Hematopoietic multipotent progenitor cell treated with erythropoietin and hydrocortisone succinate and interleukin-3 and kit ligand, for 6 days (in vitro differentiated cells): Measurements from ENCODE around the gene RESF1.

Experiments used
- DNase-seq: peaks from one replicate; pipeline ENCODE4 v3.0.0-alpha.2; 2015

Gene RESF1

DNA sequence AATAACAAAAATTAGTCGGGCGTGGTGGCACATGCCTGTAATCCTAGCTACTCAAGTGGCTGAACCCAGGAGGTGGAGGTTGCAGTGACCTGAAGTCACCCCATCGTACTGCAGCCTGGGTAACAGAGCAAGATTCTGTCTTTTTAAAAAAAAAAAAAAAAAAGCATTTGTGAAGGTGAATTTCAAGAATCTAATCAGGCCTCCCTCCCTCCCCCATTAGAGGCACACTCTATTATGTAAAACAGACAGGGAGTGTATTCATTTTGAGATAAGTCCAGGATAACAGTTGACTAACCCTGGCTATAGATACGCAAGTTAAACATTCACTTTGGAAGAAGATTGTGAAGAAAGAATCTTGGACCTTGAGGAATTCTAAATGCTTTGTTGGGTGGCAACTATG, 2.9 kb downstream of the RESF1 start:
- DNase-seq: peak; percentile 24

DNA sequence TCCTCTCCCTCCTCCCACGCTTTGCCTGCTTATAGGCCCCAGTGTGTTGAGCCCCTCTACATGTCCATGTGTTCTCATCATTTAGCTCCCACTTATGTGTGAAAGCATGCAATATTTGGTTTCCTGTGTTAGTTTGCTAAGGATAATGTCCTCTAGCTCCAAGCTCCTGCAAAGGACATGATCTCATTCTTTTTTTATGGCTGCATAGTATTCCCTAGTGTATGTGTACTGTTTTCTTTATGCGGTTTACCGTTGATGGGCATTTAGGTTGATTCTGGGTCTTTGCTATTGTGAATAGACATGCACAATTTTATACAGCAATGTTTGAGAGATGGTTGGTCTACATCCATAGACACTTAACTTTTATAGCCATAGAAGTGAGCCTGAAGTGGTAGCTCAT, 5.1 kb downstream of the RESF1 start:
- no peak for DNase-seq

DNA sequence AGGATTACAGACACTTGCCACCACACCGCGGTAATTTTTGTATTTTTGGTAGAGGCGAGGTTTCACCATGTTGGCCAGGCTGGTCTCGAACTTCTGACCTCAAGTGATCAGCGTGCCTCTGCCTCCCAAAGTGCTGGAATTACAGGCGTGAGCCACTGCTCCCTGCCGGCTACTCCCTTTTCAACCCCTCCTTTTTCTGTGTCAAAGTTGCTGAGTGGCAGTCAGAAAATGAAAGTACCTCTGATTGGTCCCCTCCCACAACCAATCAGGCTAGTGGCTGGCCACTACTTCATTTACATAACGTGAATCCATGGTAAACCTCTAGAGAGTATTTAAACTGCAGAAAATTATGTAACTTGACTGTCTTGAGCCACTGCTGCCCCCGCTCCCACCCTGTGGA, 5.9 kb downstream of the RESF1 start:
- no peak for DNase-seq

DNA sequence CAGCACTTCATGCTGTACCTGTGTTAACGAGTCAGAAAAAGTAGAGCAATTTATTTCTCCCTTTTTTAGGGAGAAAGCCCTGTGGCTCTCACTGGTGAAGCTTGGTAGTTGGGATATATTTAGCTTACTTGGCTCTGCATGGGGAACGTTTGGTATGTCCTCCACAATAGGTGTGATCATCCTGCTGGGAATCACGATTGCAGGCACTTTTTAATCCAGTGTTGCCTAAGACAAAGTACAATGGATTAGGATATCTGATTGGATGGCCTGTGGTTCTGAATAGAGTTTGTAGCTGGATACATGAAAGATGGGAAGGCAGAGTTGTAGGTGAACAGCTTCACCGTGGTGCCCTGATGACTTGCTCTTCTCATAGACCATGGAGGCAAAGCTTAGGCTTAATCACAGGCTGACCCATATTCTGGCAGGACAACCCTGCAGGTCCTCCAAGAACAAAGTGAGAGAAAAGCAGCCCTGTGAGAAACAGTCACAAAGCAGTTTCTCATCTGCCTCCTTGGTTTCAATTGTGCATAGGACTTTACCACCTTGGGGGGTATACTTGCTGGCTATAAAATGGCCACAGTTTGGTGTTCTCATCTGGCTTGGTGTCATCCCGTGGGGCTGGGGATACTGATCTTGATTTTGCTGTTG, 7.5 kb downstream of the RESF1 start:
- DNase-seq: no peak

DNA sequence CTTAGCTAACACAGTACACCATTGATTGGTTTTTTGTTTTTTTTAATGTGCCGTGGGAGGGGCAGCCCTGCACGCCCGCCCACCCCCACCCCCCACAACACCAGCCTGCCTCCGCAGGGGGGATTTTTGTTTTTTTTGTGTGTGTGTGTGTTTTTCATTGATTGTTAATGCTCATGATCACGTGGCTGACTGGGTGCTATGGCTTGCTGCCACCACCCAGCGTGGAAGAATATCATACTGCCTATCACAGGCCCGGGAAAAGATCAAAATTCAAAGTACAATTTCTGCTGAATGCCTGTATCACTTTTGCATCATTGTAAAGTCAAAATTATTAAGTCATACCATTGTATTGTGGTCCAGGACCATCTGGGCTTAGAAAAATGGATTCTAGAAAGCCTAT, 8.3 kb downstream of the RESF1 start:
- DNase-seq: no peak

DNA sequence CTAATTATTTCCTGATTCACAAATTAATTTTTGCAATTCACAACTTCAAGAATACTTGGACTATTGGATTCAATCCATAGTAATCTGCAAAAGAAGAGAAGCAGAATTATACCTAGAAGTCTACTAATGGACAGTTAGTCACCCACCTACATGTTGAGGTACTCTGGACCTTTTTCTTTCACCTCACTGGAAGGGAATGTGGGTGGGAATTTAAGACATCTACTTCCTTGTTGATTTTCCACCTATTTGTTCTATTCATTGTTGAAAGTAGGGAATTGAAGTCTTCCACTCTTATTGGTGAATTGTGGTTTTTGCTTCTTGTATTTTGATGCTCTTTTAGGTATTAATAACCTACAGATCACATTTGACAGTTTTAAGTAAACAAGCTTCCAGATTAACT, 11.0 kb downstream of the RESF1 start:
- no peak for DNase-seq

DNA sequence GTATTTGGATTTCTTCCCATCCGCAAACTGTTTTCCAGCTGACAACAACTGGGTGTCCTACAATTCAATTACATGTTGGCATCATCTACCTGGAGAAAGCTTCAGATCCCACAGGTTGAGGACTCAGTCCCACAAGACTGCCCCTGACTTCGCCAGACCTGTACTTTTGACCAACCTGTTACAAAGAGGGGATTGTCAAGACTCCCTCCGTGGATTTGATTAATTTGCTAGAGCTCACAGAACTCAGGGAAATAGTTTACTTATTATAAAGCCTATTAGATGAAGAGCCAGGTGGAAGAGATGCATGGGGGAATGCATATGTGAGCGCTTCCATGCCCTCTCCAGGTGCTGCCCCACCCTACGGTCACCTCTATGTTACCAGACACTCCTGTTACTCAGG, 14.6 kb downstream of the RESF1 start:
- no peak for DNase-seq

DNA sequence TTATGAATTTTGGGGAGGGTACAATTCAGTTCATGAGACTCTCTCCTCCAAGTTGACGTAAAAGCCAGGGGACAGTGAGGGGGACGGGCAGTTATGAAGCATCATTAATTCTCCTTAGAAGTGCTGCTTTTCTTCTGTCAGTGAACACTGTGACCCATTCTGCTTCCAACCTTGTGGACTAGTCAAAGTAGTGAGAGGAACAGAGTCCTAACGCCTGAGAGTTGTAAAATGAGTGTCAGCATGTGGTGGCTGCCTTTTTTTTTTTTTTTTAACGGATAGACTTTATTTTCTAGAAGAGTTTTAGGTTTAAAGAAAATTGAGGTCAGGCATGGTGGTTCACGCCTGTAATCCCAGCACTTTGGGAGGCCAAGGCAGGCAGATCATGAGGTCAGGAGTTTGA, 15.5 kb downstream of the RESF1 start:
- no peak for DNase-seq

DNA sequence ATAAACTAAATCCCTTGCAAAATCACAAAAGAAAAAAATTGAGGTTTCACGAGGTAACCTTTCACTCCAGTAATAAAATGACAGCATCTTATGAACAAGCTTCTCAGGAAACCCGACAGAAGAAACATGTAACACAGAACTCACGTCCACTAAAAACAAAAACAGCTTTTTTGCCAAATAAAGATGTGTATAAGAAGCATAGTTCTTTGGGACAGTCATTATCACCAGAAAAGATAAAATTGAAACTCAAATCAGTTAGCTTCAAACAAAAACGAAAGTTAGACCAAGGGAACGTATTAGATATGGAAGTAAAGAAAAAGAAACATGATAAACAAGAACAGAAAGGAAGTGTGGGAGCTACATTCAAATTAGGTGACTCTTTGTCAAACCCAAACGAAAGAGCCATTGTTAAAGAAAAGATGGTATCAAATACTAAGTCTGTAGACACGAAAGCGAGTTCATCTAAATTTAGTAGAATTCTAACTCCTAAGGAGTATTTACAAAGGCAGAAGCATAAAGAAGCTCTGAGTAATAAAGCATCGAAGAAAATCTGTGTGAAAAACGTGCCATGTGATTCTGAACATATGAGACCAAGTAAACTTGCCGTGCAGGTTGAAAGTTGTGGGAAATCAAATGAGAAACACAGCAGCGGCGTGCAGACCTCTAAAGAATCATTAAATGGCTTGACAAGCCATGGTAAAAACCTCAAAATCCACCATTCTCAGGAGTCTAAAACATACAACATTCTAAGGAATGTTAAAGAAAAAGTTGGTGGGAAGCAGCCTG, 25.8 kb downstream of the RESF1 start:
- DNase-seq: no peak

DNA sequence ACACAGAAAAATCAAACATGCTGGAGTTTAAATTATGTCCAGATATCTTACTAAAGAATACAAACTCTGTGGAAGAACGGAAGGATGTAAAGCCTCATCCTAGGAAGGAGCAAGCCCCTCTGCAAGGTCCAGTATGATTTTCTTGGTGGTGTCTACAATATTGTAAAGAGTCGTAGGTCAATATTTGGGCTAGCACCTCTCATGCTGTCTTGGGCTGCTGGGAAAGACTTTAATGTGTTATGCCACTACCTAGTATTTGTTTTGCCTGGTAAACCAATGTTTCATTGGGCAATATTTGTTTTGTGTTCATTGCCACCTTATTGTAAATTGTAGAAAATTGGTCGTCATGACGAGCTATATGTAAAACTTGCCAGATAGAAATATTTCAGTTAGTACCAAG, 26.6 kb downstream of the RESF1 start:
- DNase-seq: no peak

DNA sequence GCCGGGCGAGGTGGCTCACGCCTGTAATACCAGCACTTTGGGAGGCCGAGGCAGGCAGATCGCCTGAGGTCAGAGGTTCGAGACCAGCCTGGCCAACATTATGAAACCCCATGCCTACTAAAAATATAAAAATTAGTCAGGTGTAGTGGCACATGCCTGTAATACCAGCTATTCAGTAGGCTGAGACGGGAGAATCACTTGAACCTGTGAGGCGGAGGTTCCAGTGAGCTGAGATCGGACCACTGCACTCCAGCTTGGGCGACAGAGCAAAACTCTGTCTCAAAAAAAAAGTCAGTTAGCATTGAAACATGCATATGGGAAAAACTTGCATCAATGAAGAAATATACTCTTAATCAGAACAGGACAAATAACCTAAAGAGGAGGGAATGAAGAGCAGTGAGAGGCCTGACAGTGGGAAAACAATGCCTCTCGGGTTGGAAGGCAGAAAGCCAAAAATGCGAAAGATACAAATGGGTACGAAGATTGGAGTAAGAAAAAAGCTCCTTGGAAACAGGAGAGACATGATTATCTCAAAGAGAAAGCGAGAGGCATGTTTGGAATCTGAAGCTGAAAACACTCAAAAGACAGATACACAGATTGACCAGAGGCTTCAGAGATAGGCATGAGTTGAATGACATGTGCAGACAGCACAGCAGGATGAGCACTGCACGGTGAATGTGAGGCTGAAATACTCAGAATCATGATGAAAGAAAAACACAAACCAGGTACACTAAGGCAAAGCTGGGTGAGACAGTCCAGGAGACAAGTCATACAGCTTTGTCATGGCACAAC, 30.6 kb downstream of the RESF1 start:
- no peak for DNase-seq

DNA sequence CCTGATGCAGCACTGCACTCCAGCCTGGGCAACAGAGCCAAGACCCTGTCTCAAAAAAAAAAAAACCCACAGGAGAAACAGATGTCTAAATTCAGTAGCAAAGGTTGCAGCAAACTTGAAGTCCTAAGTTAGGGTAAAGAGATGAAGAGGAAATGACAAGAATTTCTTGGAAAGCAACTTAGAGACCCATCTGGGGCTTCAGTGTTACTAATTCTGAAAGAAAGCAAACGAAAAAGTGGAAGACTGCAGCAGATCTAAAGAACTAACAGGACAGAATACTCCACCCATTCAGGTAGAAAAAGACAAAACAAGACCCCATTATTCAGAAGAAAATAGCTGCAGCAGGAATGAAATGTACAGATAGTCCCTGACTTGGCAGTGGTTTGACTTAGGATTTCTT, 31.9 kb downstream of the RESF1 start:
- no peak for DNase-seq

DNA sequence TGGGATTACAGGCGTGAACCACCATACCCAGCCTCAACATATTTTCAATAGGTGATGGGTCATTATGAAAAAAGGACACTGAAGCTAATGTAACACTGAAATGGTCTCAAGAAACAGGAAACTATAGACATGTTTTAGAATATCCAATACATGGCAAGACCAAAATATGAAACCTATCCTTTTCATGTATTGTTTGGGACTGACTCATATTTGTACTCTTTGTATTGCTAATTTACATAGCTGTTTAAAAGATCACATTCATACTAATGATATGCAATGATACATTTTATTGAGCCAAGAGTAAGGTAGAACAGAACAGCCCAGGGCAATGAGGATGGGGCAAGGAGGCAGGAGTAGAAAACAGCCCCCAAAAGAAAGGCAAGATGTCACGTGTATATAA, 32.6 kb downstream of the RESF1 start:
- DNase-seq: no peak

DNA sequence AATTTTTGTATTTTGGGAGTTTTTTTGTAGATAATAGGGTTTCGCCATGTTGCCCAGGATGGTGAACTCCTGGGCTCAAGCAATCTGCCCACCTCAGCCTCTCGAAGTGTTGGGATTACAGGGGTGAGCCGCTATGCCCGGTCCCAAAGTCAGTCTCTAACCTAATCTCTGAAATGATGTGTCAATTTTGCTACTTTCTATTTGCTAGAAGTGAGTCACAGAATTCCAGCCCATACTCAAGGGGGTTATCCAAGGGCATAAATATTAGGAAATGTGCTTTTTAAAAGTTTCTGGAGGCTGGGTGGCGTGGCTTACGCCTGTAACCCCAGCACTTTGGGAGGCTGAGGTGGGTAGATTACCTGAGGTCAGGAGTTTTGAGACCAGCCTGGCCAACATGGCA, 40.5 kb downstream of the RESF1 start:
- no peak for DNase-seq

DNA sequence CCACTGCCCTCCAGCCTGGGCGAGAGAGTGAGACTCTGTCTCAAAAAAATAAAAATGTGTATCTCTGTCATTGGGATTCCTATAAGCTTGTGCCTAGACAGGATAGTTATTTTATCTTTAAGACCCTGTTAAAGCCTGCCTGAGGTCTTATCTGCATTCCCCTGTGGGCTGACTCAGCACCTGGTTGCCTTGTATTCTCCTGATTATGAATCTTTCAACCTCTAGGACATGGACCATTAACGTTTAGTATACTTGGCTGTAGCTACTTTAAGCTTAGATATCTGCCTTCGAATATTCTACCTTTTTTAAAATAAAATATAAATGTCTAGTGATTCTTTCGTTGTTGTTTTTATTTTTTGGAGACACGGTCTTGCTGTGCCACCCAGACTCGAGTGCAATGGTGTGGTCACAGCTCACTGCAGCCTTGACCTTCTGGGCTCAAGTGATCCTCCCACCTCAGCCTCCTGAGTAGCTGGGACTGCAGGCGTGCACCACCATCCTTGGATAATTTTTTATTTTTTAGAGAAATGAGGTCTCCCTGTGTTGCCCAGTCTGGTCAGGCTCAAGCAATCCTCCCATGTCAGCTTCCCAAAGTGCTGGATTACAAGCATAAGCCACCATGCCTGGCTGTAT, 41.3 kb downstream of the RESF1 start:
- DNase-seq: peak; percentile 88

DNA sequence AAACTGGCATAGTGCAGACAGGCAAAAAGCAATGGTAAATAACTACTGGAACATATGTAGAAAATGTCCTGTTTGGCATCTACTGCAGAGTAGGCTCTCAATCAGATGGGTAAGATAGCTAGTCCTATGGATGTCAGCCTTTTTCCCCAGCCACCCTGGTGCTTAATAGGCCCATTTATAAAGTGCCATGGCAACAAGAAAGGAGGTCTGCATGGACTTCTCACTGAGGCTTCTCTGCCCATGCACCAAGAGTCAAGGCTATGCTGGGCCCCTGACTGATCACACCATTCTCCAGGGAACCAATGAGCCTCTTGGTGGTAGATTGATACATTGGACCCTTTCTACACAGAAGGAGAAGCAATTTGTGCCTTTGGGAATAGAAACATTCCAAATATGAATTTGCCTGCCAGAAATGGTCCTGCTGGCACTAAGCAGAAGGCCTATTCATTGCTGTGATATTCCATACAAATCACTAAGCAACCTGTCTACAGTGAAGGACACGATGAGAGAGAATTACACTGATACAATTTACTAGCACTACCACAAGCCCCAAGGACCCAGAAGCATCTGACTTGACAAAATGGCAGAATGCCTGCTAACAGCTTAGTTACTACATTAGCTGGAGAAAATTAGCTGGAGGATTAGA, 43.8 kb downstream of the RESF1 start:
- DNase-seq: no peak

DNA sequence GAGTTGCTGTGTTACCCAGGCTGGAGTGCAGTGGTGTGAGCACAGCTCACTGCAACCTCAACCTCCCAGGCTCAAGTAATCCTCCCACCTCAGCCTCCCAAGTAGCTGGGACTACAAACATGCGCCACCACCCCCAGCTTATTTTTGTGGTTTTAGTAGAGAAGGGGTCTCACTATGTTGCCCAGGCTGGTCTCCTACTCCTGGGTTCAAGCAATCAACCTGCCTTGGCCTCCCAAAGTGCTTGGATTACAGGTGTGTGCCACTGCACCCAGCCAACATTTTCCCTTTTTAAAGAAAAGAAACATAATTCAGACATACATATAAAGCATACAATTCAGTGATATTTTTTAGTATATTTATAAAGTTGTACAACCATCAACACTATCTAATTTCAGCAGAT, 44.4 kb downstream of the RESF1 start:
- DNase-seq: no peak

DNA sequence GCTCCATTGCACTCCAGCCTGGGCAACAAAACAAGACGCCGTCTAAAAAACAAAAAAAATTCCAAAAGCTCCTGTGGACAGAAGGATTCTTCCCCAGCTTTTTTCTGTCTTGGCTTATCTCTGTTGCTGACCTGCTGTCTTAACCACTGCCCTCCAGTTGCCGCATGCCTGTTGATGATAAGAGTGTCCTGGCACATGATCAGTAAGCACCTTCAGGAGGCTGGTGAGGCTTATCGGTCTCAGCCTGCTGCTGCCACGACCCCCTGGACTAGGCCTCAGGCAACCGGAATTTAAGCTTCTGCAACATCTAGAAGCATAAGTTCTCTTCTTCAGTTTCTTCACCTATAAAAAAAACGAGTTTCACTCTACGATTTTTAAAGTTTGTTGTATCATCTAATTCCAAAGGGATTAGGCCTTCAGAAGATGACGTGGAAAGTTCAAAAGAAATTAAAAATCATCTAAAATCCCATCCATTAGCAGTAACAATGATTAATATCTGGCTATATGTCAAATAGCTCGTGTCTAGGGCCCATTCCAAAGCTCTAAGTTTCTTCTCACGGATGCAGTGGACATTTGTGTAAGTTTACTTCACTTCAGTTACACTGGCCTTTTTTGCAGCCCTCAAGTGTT, 46.4 kb downstream of the RESF1 start:
- peak; percentile 96 for DNase-seq
